GM12874 (cell line): ENCODE results near the gene SMYD3.

Source experiments
- TF ChIP-seq, protein P1 (sequence below): IDR thresholded peaks from 2 replicates; pipeline ENCODE4 v1.5.1; 2011; ENCODE audit warnings: low read depth, mild to moderate bottlenecking, control low read depth, low read length, moderate library complexity; ENCODE audit not compliant: insufficient read depth

Gene SMYD3

DNA sequence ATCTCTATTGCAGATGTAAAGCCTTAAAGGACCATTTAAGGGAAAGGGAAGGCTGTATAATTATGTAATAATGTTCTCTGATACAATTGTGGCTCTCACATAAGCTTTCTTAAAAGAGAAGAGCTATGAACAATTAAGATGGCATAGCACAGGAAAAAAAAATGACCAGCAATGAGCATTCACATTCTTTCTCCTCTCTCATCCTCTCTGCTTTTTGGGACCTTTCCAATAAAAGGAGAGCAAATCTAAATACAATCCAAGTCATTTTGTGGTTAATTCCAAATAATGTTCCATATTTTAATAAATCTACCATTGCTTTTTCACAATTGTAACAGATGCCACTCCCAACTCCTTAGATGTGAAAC, 23.5 kb downstream of the SMYD3 start:
- TF ChIP-seq, protein P1, sequence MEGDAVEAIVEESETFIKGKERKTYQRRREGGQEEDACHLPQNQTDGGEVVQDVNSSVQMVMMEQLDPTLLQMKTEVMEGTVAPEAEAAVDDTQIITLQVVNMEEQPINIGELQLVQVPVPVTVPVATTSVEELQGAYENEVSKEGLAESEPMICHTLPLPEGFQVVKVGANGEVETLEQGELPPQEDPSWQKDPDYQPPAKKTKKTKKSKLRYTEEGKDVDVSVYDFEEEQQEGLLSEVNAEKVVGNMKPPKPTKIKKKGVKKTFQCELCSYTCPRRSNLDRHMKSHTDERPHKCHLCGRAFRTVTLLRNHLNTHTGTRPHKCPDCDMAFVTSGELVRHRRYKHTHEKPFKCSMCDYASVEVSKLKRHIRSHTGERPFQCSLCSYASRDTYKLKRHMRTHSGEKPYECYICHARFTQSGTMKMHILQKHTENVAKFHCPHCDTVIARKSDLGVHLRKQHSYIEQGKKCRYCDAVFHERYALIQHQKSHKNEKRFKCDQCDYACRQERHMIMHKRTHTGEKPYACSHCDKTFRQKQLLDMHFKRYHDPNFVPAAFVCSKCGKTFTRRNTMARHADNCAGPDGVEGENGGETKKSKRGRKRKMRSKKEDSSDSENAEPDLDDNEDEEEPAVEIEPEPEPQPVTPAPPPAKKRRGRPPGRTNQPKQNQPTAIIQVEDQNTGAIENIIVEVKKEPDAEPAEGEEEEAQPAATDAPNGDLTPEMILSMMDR = no peak

DNA sequence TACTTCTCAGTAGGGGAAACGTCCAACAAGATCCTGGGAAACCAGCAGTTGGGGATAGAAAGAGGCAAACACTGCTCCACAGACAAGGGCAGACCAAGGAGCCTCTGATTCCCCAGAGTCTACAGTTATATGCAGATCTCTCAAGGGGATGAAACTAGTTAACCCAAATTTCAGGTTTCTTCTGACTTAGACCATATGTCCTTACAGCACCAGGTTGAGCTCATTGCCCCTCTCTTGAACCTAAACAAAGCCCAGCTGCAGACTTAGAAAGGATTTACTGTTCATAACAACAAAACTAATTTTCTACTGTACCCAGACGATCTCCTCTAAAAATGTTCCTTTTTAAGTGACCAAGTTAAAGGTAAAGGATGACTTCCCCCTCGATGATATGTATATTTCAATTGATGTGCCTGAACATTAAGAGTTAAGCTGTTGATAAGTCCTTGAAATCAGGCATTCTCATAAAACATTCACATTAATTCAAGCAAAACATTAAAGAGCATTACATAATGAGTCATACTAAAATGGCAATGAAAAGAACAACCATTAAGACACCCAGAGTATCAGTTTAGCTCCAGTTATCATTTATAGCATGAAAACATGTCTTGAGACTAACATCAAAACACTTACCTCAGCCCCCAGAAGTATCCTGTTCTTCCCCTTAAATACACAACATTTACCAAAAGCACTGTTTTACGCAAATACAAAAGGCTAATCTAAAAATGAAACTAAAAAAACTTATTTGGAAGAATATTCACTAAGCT, 24.1 kb downstream of the SMYD3 start:
- TF ChIP-seq, protein P1 = no peak

- TF ChIP-seq, protein P1 = no peak
These were observed 28.0 kb downstream of the SMYD3 start for GRCh38 chr1:246479061-246479460.

GRCh38 chr1:246477634-246478033, 29.4 kb downstream of the SMYD3 start:
- TF ChIP-seq, protein P1 = no peak

DNA sequence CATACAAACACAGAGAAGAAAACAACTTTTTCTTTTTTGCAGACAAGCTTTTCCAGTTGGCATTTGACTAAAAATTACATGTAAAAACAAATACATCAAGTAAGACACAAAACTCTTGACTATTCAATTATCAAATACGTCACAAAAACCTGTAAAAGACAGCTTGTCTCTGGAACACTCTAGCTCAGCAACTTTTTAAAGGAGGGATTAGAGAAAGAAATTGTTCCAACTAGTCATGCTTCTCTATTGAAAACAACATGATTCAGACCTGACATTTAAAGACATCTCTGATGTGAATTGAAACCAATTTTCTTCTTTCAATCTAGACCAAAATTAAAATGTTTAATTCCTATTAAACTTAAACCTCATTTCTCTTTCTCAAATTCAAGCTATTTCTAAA, 30.3 kb downstream of the SMYD3 start:
- TF ChIP-seq, protein P1 = no peak

DNA sequence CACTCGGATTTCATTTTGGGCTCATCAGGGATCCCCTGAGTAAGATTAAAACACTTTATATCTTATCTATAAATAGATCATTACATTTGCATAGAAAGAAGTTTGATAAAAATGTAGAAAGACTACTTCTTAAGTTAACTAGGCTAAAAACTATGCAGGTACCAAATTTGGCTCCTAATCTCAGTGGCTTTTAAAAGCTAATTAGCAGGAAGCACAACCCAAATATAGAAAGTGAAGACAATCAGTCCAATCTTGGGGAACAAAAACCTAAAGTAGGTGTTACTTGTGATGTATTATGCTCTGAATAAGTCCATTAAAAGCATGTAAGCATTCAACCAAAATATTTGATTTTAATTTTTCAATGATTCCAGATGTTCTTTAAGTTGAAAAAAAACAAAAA, 35.4 kb downstream of the SMYD3 start:
- TF ChIP-seq, protein P1 = no peak

DNA sequence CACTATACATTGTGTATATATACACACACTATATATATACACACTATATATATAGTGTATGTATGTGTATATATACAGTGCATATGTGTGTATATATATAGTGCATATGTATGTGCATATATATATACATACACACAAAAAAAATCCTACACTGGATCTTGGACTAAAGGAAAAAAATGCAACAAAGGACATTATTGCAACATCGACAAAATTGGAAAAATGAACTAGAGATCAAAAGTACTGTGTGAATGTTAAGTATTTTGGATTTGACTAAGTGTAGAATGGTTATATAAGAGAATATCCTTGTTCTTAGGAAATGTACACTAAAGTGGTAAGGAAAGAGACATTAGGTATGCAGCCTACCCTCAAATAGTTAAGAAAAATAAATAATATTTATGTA, 36.5 kb downstream of the SMYD3 start:
- TF ChIP-seq, protein P1 = no peak
